Activated CD8-positive, alpha-beta memory T cell treated with anti-CD3 and anti-CD28 coated beads for 4 hours (primary cell): Measurements from ENCODE around the gene THUMPD3.

Source experiments
- DNase-seq, 2 donors: peaks; one replicate each; pipeline ENCODE4 v3.0.0-alpha.2; 2020; ENCODE audit warnings: low read depth in 2 of 2

THUMPD3 gene

GRCh38 chr3:9396632-9397331 lies 33.9 kb downstream of the THUMPD3 start:
- peak; percentile 96 to 98 for DNase-seq

- peak; percentile 99 for DNase-seq
These were observed 34.6 kb downstream of the THUMPD3 start, which contains the start of gene SETD5 for GRCh38 chr3:9397332-9397905. Gene SETD5 (plus strand): TSS chr3:9397615. CDS start chr3:9428939, 31,324 bp downstream.

- DNase-seq, result no peak
These were observed 35.2 kb downstream of the THUMPD3 start for GRCh38 chr3:9397906-9398699.

GRCh38 chr3:9398700-9399336 lies 36.0 kb downstream of the THUMPD3 start:
- no peak for DNase-seq

- no peak for DNase-seq
These were observed 36.5 kb downstream of the THUMPD3 start for GRCh38 chr3:9399337-9399703.

GRCh38 chr3:9399746-9400145 lies 36.9 kb downstream of the THUMPD3 start:
- DNase-seq, result no peak

- DNase-seq, result no peak
These were observed 37.8 kb downstream of the THUMPD3 start for GRCh38 chr3:9400616-9401015.

- no peak for DNase-seq
These were observed 39.1 kb downstream of the THUMPD3 start for GRCh38 chr3:9401986-9402385.

GRCh38 chr3:9402410-9403228 lies 39.8 kb downstream of the THUMPD3 start:
- DNase-seq, result no peak

- no peak for DNase-seq
These were observed 40.6 kb downstream of the THUMPD3 start for GRCh38 chr3:9403463-9403862.

- DNase-seq, result no peak
These were observed 41.8 kb downstream of the THUMPD3 start for GRCh38 chr3:9404680-9405079.

GRCh38 chr3:9405756-9406155 lies 42.9 kb downstream of the THUMPD3 start:
- no peak for DNase-seq

- DNase-seq, result no peak
These were observed 44.2 kb downstream of the THUMPD3 start for GRCh38 chr3:9406856-9407626.

- DNase-seq, result no peak
These were observed 45.2 kb downstream of the THUMPD3 start for GRCh38 chr3:9408061-9408460.

- no peak for DNase-seq
These were observed 45.7 kb downstream of the THUMPD3 start for GRCh38 chr3:9408546-9408945.

GRCh38 chr3:9409981-9410854 lies 47.4 kb downstream of the THUMPD3 start:
- no peak for DNase-seq

GRCh38 chr3:9411302-9411701 lies 48.4 kb downstream of the THUMPD3 start:
- DNase-seq, result no peak

- DNase-seq, result no peak
These were observed 49.4 kb downstream of the THUMPD3 start for GRCh38 chr3:9412293-9412692.

GRCh38 chr3:9414826-9415225 lies 52.0 kb downstream of the THUMPD3 start:
- no peak for DNase-seq
